K562 (cell line): ENCODE measurements around the gene ARPC2. TPM values are rescaled to one million over a fixed set of nuclear protein-coding genes. Genes with fewer than 3 reads are reported as not detected.
A peak's percentile ranks its signal among the peaks of the same experiment; 100 is the strongest.

Experiments used
- BMI1 ChIP-seq: fragments of 150-350 bp; IDR thresholded peaks from 2 replicates; pipeline ENCODE4 v1.6.1; 2014; ENCODE audit warnings: low read length
- COPS2 ChIP-seq: fragments of 450-650 bp; conservative IDR thresholded peaks from 2 replicates; pipeline ENCODE4 v1.6.1; 2016; ENCODE audit warnings: mild to moderate bottlenecking, moderate library complexity
- MAZ ChIP-seq, 2 experiments: fragments of 450-650 bp in 1 of 2; sonication (generic) in 1 of 2; formaldehyde crosslinking; IDR thresholded peaks in 1 of 2; conservative IDR thresholded peaks in 1 of 2; 2 replicates each; pipeline versions ENCODE4 v1.4.0 to v1.5.0; 2020; ENCODE audit warnings: mild to moderate bottlenecking in 1 of 2, missing genetic modification reagents in 1 of 2
- MBD1 ChIP-seq: fragments of 250-450 bp; sonication (Bioruptor Pico); IDR thresholded peaks from 2 replicates; pipeline ENCODE4 v1.8.0; 2022; ENCODE audit warnings: inconsistent platforms
- MTA3 ChIP-seq: fragments of 450-650 bp; formaldehyde crosslinking; IDR thresholded peaks from 2 replicates; pipeline ENCODE4 v1.6.1; 2017; ENCODE audit warnings: mild to moderate bottlenecking, borderline replicate concordance
- PHTF2 ChIP-seq: fragments of 250-450 bp; sonication (Bioruptor Pico); IDR thresholded peaks from 2 replicates; pipeline ENCODE4 v1.5.0; 2021; ENCODE audit warnings: mild to moderate bottlenecking
- POLR2H ChIP-seq: IDR thresholded peaks from 2 replicates; pipeline ENCODE4 v1.6.1; 2016; ENCODE audit warnings: missing genetic modification characterization, low read depth, mild to moderate bottlenecking, control low read depth, missing compliant biosample characterization, moderate library complexity
- RUNX1 ChIP-seq: sonication (generic); IDR thresholded peaks from 2 replicates; pipeline ENCODE4 v1.6.1; 2016; ENCODE audit warnings: antibody characterized with exemption, low read depth
- TARDBP ChIP-seq: fragments of 450-650 bp; IDR thresholded peaks from 2 replicates; pipeline ENCODE4 v1.6.1; 2016
- ZBTB8A ChIP-seq: fragments of 450-650 bp; IDR thresholded peaks from 2 replicates; pipeline ENCODE4 v1.6.1; 2018; ENCODE audit warnings: mild to moderate bottlenecking, moderate library complexity; ENCODE audit not compliant: partially characterized antibody
- ZFX ChIP-seq: sonication (generic); formaldehyde crosslinking; IDR thresholded peaks from 2 replicates; pipeline ENCODE4 v1.8.0; 2022; ENCODE audit warnings: mild to moderate bottlenecking, missing genetic modification reagents, moderate library complexity
- ZNF124 ChIP-seq: sonication (generic); formaldehyde crosslinking; IDR thresholded peaks from 2 replicates; pipeline ENCODE4 v1.8.1; 2022; ENCODE audit warnings: missing genetic modification reagents
- ZNF133 ChIP-seq: fragments of 250-450 bp; sonication (Bioruptor Pico); IDR thresholded peaks from 2 replicates; pipeline ENCODE4 v1.4.0; 2020; ENCODE audit warnings: mild to moderate bottlenecking
- ZNF24 ChIP-seq: fragments of 450-650 bp; IDR thresholded peaks from 2 replicates; pipeline ENCODE4 v1.6.1; 2016
- ZNF354B ChIP-seq: fragments of 250-450 bp; sonication (Bioruptor Pico); IDR thresholded peaks from 2 replicates; pipeline ENCODE4 v1.4.0; 2020
- polyA plus RNA-seq, 8 experiments: library from polyadenylated mRNA; depleted of rRNA in 4 of 8; stranded (reverse) in 5 of 8; unstranded in 3 of 8; fragments of >200 nt; fragmentation: Nextera tagmentation in 2 of 8; fragmentation: Illumina TruSeq in 1 of 8; extraction: Ambion mirVana in 2 of 8; extraction: Trizol in 1 of 8; gene quantifications; 2 replicates each; pipeline versions ENCODE4 v1.2.1 to v1.2.3, GENCODE V29; 2011 to 2014; ENCODE audit warnings: inconsistent platforms in 1 of 8, missing spikeins in 1 of 8
- total RNA-seq, 7 experiments: library from RNA; depleted of rRNA in 6 of 7; stranded (reverse); fragments of >200 nt in 6 of 7; fragmentation: Illumina TruSeq in 2 of 7; extraction: Trizol in 2 of 7; gene quantifications; 2 replicates each; pipeline versions ENCODE4 v1.2.1 to v1.2.3, GENCODE V29; 2011 to 2021; ENCODE audit warnings: low replicate concordance in 1 of 7
- TF ChIP-seq, protein P1 (sequence below): fragments of 450-650 bp; IDR thresholded peaks from 2 replicates; pipeline ENCODE4 v1.6.1; 2016; ENCODE audit warnings: low read depth
- TF ChIP-seq, protein P2 (sequence below), 3 experiments: fragments of 200-800 bp in 1 of 3; sonication (Bioruptor generic) in 1 of 3; sonication (generic) in 1 of 3; formaldehyde crosslinking in 1 of 3; IDR thresholded peaks; 2 replicates each; pipeline versions ENCODE4 v1.6.1 to v1.8.0; 2016 to 2022; ENCODE audit warnings: mild to moderate bottlenecking in 2 of 3, missing compliant biosample characterization in 2 of 3, missing genetic modification characterization in 2 of 3, missing genetic modification reagents in 1 of 3

ARPC2 gene
- total and polyA plus RNA-seq, 9 of the 15 experiments (the other 6 are each of a cell fraction or from before 2014, with no cell fraction given): 81.9 to 187 (median 103) TPM

DNA sequence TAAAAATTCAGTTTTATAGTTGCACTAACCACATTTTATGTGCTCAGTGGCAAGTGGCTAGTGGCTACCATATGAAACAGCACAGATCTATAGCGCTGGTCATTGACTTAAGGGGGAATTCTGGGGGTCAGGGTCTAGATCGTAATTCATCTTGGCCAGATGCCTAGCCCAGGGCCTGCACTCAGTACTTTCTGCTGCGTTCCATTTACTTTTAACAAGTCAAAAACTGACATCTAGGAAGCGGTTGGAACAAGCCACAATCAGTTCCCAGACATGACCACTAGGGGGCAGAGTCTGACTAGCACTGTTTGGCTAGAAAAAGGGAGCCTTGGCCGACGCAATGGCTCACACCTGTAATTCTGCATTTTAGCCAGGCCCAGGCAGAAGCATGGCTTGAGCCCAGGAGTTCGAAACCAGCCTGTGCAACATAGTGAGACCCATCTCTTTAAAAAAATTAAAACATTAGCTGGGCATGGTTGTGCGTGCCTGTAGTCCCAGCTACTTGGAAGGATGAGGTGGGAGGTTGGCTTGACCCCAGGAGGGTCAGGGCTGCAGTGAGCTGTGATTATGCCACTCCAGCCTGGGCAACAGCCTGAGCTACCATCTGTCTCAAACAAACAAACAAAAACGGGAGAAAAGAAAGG lies 84.3 kb downstream of the ARPC2 start (continued):
- TF ChIP-seq, protein P1, sequence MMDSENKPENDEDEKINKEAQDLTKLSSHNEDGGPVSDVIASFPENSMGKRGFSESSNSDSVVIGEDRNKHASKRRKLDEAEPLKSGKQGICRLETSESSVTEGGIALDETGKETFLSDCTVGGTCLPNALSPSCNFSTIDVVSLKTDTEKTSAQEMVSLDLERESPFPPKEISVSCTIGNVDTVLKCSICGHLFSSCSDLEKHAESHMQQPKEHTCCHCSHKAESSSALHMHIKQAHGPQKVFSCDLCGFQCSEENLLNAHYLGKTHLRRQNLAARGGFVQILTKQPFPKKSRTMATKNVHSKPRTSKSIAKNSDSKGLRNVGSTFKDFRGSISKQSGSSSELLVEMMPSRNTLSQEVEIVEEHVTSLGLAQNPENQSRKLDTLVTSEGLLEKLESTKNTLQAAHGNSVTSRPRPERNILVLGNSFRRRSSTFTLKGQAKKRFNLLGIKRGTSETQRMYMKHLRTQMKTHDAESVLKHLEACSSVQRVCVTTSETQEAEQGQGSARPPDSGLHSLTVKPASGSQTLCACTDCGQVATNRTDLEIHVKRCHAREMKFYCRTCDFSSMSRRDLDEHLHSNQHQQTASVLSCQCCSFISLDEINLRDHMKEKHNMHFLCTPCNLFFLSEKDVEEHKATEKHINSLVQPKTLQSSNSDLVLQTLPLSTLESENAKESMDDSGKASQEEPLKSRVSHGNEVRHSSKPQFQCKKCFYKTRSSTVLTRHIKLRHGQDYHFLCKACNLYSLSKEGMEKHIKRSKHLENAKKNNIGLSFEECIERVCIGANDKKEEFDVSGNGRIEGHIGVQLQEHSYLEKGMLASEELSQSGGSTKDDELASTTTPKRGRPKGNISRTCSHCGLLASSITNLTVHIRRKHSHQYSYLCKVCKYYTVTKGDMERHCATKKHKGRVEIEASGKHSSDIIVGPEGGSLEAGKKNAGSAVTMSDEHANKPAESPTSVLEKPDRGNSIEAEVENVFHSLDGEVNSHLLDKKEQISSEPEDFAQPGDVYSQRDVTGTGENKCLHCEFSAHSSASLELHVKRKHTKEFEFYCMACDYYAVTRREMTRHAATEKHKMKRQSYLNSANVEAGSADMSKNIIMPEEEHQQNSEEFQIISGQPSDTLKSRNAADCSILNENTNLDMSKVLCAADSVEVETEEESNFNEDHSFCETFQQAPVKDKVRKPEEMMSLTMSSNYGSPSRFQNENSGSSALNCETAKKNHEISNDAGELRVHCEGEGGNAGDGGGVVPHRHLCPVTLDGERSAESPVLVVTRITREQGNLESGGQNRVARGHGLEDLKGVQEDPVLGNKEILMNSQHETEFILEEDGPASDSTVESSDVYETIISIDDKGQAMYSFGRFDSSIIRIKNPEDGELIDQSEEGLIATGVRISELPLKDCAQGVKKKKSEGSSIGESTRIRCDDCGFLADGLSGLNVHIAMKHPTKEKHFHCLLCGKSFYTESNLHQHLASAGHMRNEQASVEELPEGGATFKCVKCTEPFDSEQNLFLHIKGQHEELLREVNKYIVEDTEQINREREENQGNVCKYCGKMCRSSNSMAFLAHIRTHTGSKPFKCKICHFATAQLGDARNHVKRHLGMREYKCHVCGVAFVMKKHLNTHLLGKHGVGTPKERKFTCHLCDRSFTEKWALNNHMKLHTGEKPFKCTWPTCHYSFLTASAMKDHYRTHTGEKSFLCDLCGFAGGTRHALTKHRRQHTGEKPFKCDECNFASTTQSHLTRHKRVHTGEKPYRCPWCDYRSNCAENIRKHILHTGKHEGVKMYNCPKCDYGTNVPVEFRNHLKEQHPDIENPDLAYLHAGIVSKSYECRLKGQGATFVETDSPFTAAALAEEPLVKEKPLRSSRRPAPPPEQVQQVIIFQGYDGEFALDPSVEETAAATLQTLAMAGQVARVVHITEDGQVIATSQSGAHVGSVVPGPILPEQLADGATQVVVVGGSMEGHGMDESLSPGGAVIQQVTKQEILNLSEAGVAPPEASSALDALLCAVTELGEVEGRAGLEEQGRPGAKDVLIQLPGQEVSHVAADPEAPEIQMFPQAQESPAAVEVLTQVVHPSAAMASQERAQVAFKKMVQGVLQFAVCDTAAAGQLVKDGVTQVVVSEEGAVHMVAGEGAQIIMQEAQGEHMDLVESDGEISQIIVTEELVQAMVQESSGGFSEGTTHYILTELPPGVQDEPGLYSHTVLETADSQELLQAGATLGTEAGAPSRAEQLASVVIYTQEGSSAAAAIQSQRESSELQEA: no peak
- no peak for TF ChIP-seq POLR2H (tag)
- no peak for TF ChIP-seq PHTF2 (CRISPR knock-in tag)
- TF ChIP-seq ZNF24: peak; percentile 66; the same call in 1 of the 2 replicates
- TF ChIP-seq COPS2: no peak
- no peak for TF ChIP-seq TARDBP
- no peak for TF ChIP-seq BMI1
- no peak for TF ChIP-seq ZNF133 (CRISPR knock-in tag)
- TF ChIP-seq MBD1: no peak
- TF ChIP-seq RUNX1: no peak
- no peak for TF ChIP-seq ZNF124 (CRISPR knock-in tag)
- peak; percentile 35; the same call in 1 of the 2 replicates for TF ChIP-seq MTA3
- TF ChIP-seq MAZ (CRISPR knock-in tag; conservative IDR thresholded peaks at IDR 0.05 in 1 of 2, IDR thresholded peaks at IDR 0.05 in 1 of 2): 0 out of 4 replicates have a peak, but pooled peaks of 1 of the 2 experiments have one; percentile 14
- TF ChIP-seq ZFX: no peak
- TF ChIP-seq, protein P2, sequence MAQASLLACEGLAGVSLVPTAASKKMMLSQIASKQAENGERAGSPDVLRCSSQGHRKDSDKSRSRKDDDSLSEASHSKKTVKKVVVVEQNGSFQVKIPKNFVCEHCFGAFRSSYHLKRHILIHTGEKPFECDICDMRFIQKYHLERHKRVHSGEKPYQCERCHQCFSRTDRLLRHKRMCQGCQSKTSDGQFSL (CRISPR knock-in tag; IDR thresholded peaks at IDR 0.05): no peak
- TF ChIP-seq, protein P2 (tag; IDR thresholded peaks at IDR 0.05): no peak
- no peak for TF ChIP-seq ZNF354B
- no peak for TF ChIP-seq ZBTB8A
